Omental fat pad (tissue), 4 donors: ENCODE measurements around the gene RPS14. TPM values are rescaled to one million over a fixed set of nuclear protein-coding genes. Genes with fewer than 3 reads are reported as not detected.

ENCODE experiments used
- ATAC-seq: fragments of 150-250 bp; one replicate; pipeline ENCODE4 v1.9.1; 2016; ENCODE audit warnings: mild to moderate bottlenecking, moderate library complexity; ENCODE audit not compliant: low FRiP score
- DNase-seq: peaks from one replicate; pipeline ENCODE4 v3.0.0-alpha.2; 2019; ENCODE audit warnings: low spot score
- CTCF ChIP-seq, 3 donors: fragments of 450-650 bp; IDR thresholded peaks; one replicate each; pipeline ENCODE4 v1.5.1; 2016 to 2017; ENCODE audit warnings: antibody characterized with exemption in 3 of 3, mild to moderate bottlenecking in 3 of 3, moderate library complexity in 2 of 3
- total RNA-seq, 4 donors: library from RNA; depleted of rRNA; stranded (reverse); fragments of >200 nt; gene quantifications; one replicate each; pipeline ENCODE4 v1.1.0, GENCODE V29; 2016

The RPS14 gene
- total RNA-seq, 4 donors from 2014 or later, result 2,241 to 3,327 (median 3,027) TPM

- ATAC-seq (no peak), DNase-seq (no peak)
- TF ChIP-seq CTCF (IDR thresholded peaks at IDR 0.05), result no peak
Observed at GRCh38 chr5:150496098-150496497, 46.6 kb upstream of the RPS14 start.

- ATAC-seq, result no peak
- DNase-seq, result no peak
- TF ChIP-seq CTCF (IDR thresholded peaks at IDR 0.05), result no peak
Observed at GRCh38 chr5:150492621-150493020, 43.1 kb upstream of the RPS14 start.

DNA sequence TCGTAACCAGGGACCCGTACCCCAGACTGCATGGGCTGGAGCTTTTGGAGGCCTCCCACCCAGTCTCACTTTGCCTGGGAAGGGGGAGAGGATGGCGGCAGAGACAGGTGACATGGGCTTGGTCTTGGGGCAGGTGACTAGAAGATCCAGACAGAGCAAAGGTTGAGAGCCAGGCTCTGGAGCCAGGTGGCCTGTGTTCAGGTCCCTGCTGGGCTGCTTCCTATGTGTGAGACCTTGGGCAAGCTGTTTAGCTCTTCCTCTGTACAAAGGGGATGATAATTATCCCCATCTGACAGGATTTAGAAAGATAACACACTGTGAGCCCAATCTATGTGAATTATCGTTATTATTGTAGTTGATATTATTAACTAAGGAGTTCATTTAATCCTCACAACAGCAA is 42.3 kb upstream of the RPS14 start:
- ATAC-seq (no peak), DNase-seq (no peak)
- no peak for TF ChIP-seq CTCF (IDR thresholded peaks at IDR 0.05)

DNA sequence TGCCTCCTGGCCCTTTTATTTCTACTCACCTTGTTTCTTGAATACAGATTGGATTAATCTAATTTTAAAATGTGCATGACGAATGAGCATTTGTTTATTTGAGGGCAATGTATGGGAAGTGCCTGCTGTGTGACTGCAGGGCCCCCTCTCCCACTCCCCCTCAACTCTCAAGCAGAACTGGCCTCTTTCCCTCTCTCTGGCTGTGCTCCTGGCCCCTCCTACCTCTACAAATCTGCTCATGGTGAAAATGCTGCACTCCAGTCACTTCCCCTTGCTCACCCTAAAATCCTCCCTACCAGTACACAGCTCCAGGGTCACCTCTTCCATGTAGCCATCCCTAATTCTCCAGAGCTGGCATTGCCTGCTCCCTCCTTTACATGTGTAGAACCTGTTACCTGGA is 41.2 kb upstream of the RPS14 start:
- TF ChIP-seq CTCF (IDR thresholded peaks at IDR 0.05), result no peak
- DNase-seq (no peak), ATAC-seq (no peak)

DNA sequence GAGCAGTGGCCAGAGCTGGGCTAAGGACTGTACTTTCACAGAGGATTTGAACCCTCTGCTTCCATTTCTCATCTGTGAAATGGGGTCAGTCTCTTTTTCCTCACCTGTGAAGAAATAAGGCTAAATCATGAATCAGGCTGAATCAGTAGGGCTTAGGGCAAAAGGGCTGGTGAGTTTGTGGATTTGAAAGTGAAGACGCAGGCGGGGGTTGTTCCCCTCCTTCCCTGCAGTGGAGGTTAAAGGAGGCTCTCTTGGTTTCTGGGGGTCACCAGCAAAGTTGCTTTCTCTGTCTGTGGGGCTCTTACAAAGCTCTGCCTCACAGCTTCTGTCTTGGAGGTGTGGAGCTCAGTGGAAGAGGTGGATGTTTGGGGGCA is 40.7 kb upstream of the RPS14 start:
- ATAC-seq (no peak), DNase-seq (no peak)
- no peak for TF ChIP-seq CTCF (IDR thresholded peaks at IDR 0.05)

GRCh38 chr5:150489360-150490295 is 40.1 kb upstream of the RPS14 start:
- no peak for ATAC-seq
- no peak for DNase-seq
- no peak for TF ChIP-seq CTCF (IDR thresholded peaks at IDR 0.05)
